PC-9 (cell line): ENCODE data around the gene AK5. TPM values are rescaled to one million over a fixed set of nuclear protein-coding genes. Genes with fewer than 3 reads are reported as not detected.
A peak's percentile ranks its signal among the peaks of the same experiment; 100 is the strongest.

Experiments used
- BruUV-seq: library from RNA; stranded (reverse); fragments of 400-500 nt; replicated peaks from 2 replicates; lab custom pipeline; 2021; lab: Mats Ljungman, UMichigan
- CTCF ChIA-PET: fragments of 300-600 bp; sonication (Branson Sonifier 250); formaldehyde crosslinking; loops from one replicate; lab custom pipeline; 2022; ENCODE audit warnings: antibody characterized with exemption; lab: Charles Lee
- POLR2A ChIA-PET: fragments of 300-600 bp; sonication (Branson Sonifier 250); formaldehyde crosslinking; loops from one replicate; lab custom pipeline; 2022; ENCODE audit warnings: antibody characterized with exemption; ENCODE audit not compliant: unreplicated experiment; lab: Charles Lee
- DNase-seq, 2 experiments: peaks; one replicate each; pipeline versions ENCODE4 v3.0.0 to v3.0.0-alpha.2; 2015 to 2022; ENCODE audit warnings: mixed read lengths in 1 of 2
- H2AFZ ChIP-seq: fragments of 200-600 bp; sonication (generic); 2 replicates; pipeline ENCODE4 v1.8.1; 2017; ENCODE audit warnings: antibody characterized with exemption
- H3F3A ChIP-seq: fragments of 200-600 bp; sonication (generic); 2 replicates; pipeline ENCODE4 v1.8.1; 2017; ENCODE audit warnings: antibody characterized with exemption, mild to moderate bottlenecking, low read depth; ENCODE audit not compliant: insufficient read depth
- H3K27ac ChIP-seq: fragments of 200-600 bp; sonication (generic); 2 replicates; pipeline ENCODE4 v1.6.1; 2016; ENCODE audit warnings: mixed run types
- H3K27me3 ChIP-seq: fragments of 200-600 bp; sonication (generic); 2 replicates; pipeline ENCODE4 v1.6.1; 2016; ENCODE audit warnings: low read depth, mixed run types; ENCODE audit not compliant: insufficient read depth
- H3K36me3 ChIP-seq: fragments of 200-600 bp; sonication (generic); 2 replicates; pipeline ENCODE4 v1.6.1; 2016; ENCODE audit warnings: low read depth, mixed run types
- H3K4me1 ChIP-seq: fragments of 200-600 bp; sonication (generic); replicated peaks from 2 replicates; pipeline ENCODE4 v1.6.1; 2016; ENCODE audit warnings: mixed run types; ENCODE audit not compliant: insufficient read depth
- H3K4me2 ChIP-seq: fragments of 200-600 bp; sonication (generic); 2 replicates; pipeline ENCODE4 v1.6.1; 2017; ENCODE audit warnings: mixed run types
- H3K4me3 ChIP-seq: fragments of 200-600 bp; sonication (generic); 2 replicates; pipeline ENCODE4 v1.6.1; 2016; ENCODE audit warnings: mixed run types
- H3K79me2 ChIP-seq: fragments of 200-600 bp; sonication (generic); 2 replicates; pipeline ENCODE4 v1.6.1; 2017; ENCODE audit warnings: low read depth, mixed run types
- H3K9me2 ChIP-seq: fragments of 200-600 bp; sonication (generic); 2 replicates; pipeline ENCODE4 v1.8.1; 2017; ENCODE audit warnings: mild to moderate bottlenecking; ENCODE audit not compliant: insufficient read depth
- H3K9me3 ChIP-seq: fragments of 200-600 bp; sonication (generic); 2 replicates; pipeline ENCODE4 v1.8.1; 2016; ENCODE audit warnings: low read depth; ENCODE audit not compliant: insufficient read depth
- H4K20me1 ChIP-seq: fragments of 200-600 bp; sonication (generic); 2 replicates; pipeline ENCODE4 v1.8.1; 2017; ENCODE audit not compliant: insufficient read depth
- CTCF ChIP-seq: fragments of 200-600 bp; sonication (generic); conservative IDR thresholded peaks from 2 replicates; pipeline ENCODE4 v1.6.1; 2017; ENCODE audit warnings: mixed run types, antibody characterized with exemption, mild to moderate bottlenecking, moderate library complexity
- EZH2 ChIP-seq: fragments of 200-600 bp; sonication (generic); IDR thresholded peaks from 2 replicates; pipeline ENCODE4 v1.8.0; 2017; ENCODE audit warnings: antibody characterized with exemption, low read depth
- intact Hi-C: fragments of 100-400 bp; cut with micrococcal nuclease; formaldehyde crosslinking; loops from one replicate; pipeline ENCODE4 v1.10.0; 2022; ENCODE audit not compliant: unreplicated experiment
- total RNA-seq: library from RNA; stranded (reverse); gene quantifications from 2 replicates; pipeline ENCODE4 v1.2.3, GENCODE V29; 2021

The AK5 gene
- total RNA-seq, 1 experiment from 2014 or later: 1.2 TPM

- Histone ChIP-seq H3K36me3 (no peaks in the 10 kb centered on the region), H3K27me3 (peaks cover 6% of the 10 kb centered on the region; the same call in 1 of the 2 replicates), H4K20me1 (no peaks in the 10 kb centered on the region), H3K27ac (no peak overlapping the region), H3K4me1 (peaks cover 12% of the 10 kb centered on the region), H3K4me2 (no peak overlapping the region), H3K4me3 (no peak overlapping the region), H3F3A (no peaks in the 10 kb centered on the region), H3K9me2 (no peaks in the 10 kb centered on the region), H3K79me2 (no peaks in the 10 kb centered on the region), H2AFZ (no peak overlapping the region), H3K9me3 (no peaks in the 10 kb centered on the region)
- POLR2A ChIA-PET: interaction anchor here (0.6 kb wide), 1 partner anchor 1498 kb away, joined by 4 read pairs; no protein-coding TSS in a partner anchor
- intact Hi-C loops: no loop called here
- no peak for DNase-seq
- CTCF ChIA-PET: no interaction called here
- no TSS peak for BruUV-seq
- TF ChIP-seq EZH2 (no peak), CTCF (no peak)
Observed at GRCh38 chr1:77287535-77287934, 5.7 kb downstream of the AK5 start.

GRCh38 chr1:77288275-77288674 is 6.5 kb downstream of the AK5 start:
- intact Hi-C loops: no loop called here
- H3K4me2 ChIP-seq: peak overlapping the region; percentile 31
- H4K20me1 ChIP-seq: no peaks in the 10 kb centered on the region
- CTCF ChIA-PET: no interaction called here
- TF ChIP-seq CTCF (no peak), EZH2 (no peak)
- H3K27me3 ChIP-seq: no peaks in the 10 kb centered on the region
- no peak overlapping the region for H2AFZ ChIP-seq
- no peak overlapping the region for H3K4me3 ChIP-seq
- H3K27ac ChIP-seq: no peak overlapping the region
- H3K79me2 ChIP-seq: no peaks in the 10 kb centered on the region
- POLR2A ChIA-PET: interaction anchor here (0.6 kb wide), 1 partner anchor 1499 kb away, joined by 4 read pairs; no protein-coding TSS in a partner anchor
- H3K9me3 ChIP-seq: no peaks in the 10 kb centered on the region
- peaks cover 12% of the 10 kb centered on the region for H3K4me1 ChIP-seq
- no peaks in the 10 kb centered on the region for H3F3A ChIP-seq
- BruUV-seq: no TSS peak
- no peaks in the 10 kb centered on the region for H3K36me3 ChIP-seq
- peak in 1 of 2 experiments; percentile 83 for DNase-seq
- H3K9me2 ChIP-seq: no peaks in the 10 kb centered on the region

DNA sequence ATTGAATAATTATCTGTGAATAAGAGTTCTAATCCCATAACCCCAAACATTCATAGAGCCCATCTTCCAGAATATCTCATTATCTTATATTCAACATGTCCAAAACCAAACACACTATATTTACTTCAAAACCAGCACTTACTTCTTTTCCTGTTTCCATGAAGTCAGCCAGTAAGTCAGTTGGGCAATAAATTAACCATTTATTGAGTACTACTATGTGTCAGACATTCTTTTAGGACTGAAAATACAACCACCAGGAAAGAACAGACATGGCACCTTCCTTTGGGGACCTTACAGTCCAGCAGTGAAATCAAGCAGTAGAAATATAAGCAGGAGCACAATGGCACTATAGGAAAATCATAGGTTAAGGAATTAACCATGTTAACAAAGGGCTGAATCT is 8.8 kb downstream of the AK5 start:
- Histone ChIP-seq H4K20me1 (no peaks in the 10 kb centered on the region), H3K79me2 (no peaks in the 10 kb centered on the region), H3K36me3 (no peaks in the 10 kb centered on the region), H3K4me3 (no peak overlapping the region), H3K9me2 (no peaks in the 10 kb centered on the region), H3K27ac (no peak overlapping the region), H2AFZ (no peak overlapping the region), H3K4me2 (no peak overlapping the region), H3K9me3 (no peaks in the 10 kb centered on the region), H3K4me1 (peaks cover 12% of the 10 kb centered on the region), H3K27me3 (no peaks in the 10 kb centered on the region), H3F3A (no peaks in the 10 kb centered on the region)
- no TSS peak for BruUV-seq
- TF ChIP-seq CTCF (no peak), EZH2 (no peak)
- POLR2A ChIA-PET: no interaction called here
- CTCF ChIA-PET: no interaction called here
- intact Hi-C loops: no loop called here
- no peak for DNase-seq
